Measurements from ENCODE around the gene MOB1B. TPM values are rescaled to one million over a fixed set of nuclear protein-coding genes. Genes with fewer than 3 reads are reported as not detected.

MOB1B gene
- 12.9 and 15.5 TPM in 2 replicates for total RNA-seq

DNA sequence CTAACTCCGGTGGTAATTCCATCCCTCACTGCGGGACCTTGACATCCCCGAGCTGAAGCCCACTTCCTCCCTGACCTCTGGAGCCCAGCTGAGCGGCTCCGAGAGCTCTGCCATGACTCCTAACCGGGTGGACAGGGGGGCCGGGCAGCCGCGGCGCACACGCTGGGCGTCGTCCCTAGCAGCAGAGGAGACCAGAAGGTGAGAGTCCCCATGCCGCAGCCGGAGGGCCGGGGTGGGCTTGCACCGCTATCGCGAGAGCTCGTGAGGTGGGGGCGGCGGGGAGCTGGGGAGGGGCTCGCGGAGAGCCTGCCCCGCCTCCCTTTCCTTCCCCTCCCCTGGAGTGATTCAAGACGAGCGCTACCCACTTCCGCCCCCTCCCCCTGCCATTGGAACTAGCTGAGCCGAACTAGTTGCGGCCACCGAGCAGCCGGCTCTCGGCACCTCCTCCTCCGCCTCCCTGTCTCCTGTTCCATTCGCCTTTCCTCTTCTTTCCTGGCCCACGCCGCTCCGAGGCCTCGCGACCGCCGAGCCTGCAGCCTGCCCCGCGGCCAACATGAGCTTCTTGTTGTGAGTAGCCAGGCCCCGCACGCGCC is at the start of gene MOB1B:
MOB1B (plus strand) TSS at position 386 of the 593 bp plus-strand sequence; CDS start at position 554, 168 bp downstream.
- peak within 1 kb of the TSS; percentile 95 for H3K4me3 ChIP-seq (ENCODE audit: low read depth, low read length)
- DNase-seq (ENCODE audit: low read depth): peak; percentile 88
- TF ChIP-seq CTCF (IDR thresholded peaks at IDR 0.05; ENCODE audit: insufficient read depth, low read depth, low read length): peak; percentile 27

DNA sequence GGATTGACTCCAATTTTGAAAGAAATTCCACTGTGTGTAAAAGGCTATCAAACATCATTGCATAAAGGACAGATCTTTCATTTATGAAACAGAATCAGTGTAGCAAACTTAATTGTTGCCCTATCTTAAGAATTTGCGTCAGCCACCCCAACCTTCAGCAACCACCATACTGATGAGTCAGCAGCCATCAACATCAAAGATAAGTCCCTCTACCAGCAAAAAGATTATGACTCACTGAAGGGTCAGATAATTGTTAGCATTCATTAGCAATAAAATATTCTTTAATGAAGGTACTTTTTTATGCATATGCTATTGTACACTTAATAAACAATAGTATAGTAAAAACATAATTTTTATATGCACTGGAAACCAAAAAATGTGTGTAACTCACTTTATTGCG is 46.7 kb upstream of the MOB1B start:
- no peak for TF ChIP-seq CTCF (IDR thresholded peaks at IDR 0.05; ENCODE audit: insufficient read depth, low read depth, low read length)
- peak; percentile 26 for DNase-seq (ENCODE audit: low read depth)
- no peak overlapping the region for H3K4me3 ChIP-seq (ENCODE audit: low read depth, low read length)

GRCh38 chr4:70858454-70858853 is 43.7 kb upstream of the MOB1B start:
- TF ChIP-seq CTCF (IDR thresholded peaks at IDR 0.05; ENCODE audit: insufficient read depth, low read depth, low read length): no peak
- no peak for DNase-seq (ENCODE audit: low read depth)
- no peak overlapping the region for H3K4me3 ChIP-seq (ENCODE audit: low read depth, low read length)

DNA sequence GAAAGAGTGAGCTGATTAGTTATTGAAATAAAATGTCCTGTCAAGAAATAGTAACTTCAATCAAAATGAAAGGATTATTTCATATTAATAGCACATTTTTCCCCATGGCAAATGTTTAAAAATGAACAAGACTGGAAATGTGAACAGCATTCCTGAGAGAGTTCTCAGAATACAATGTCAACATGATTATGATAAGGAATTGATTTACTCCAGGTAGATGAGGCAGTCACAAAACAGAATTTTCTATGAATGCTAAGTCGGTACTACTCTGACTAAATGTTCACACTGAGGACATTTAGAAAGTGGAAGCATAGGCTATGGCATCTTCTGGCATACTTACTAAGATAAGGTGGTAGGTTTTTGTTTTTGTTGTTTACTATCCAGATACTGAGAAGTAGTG is 43.1 kb upstream of the MOB1B start:
- TF ChIP-seq CTCF (IDR thresholded peaks at IDR 0.05; ENCODE audit: insufficient read depth, low read depth, low read length): no peak
- no peak for DNase-seq (ENCODE audit: low read depth)
- no peak overlapping the region for H3K4me3 ChIP-seq (ENCODE audit: low read depth, low read length)

GRCh38 chr4:70863099-70863790 is 38.9 kb upstream of the MOB1B start:
- TF ChIP-seq CTCF (IDR thresholded peaks at IDR 0.05; ENCODE audit: insufficient read depth, low read depth, low read length): no peak
- peak; percentile 3 for DNase-seq (ENCODE audit: low read depth)
- H3K4me3 ChIP-seq (ENCODE audit: low read depth, low read length): no peak overlapping the region

GRCh38 chr4:70868778-70869177 is 33.4 kb upstream of the MOB1B start:
- no peak for DNase-seq (ENCODE audit: low read depth)
- no peak overlapping the region for H3K4me3 ChIP-seq (ENCODE audit: low read depth, low read length)
- no peak for TF ChIP-seq CTCF (IDR thresholded peaks at IDR 0.05; ENCODE audit: insufficient read depth, low read depth, low read length)

Measured in fibroblast of villous mesenchyme (primary cell).